Choroid plexus epithelial cell (primary cell): ENCODE data around the gene DCAF12L2.
"Not testable (repeated sequence)": the region's sequence is repeated elsewhere in the genome, so short reads cannot be mapped to it uniquely, and the experiment has no call there.

ENCODE experiments used
- DNase-seq: peaks from one replicate; pipeline ENCODE4 v3.0.0-alpha.2; 2010; ENCODE audit warnings: low read depth
- H3K4me3 ChIP-seq: 2 replicates; pipeline ENCODE4 v1.5.1; 2011; ENCODE audit warnings: low read depth, mild to moderate bottlenecking, control low read depth, low read length, moderate library complexity
- TF ChIP-seq, protein P1 (sequence below): conservative IDR thresholded peaks from 2 replicates; pipeline ENCODE4 v1.5.1; 2011; ENCODE audit warnings: low read depth, mild to moderate bottlenecking, control low read depth, inconsistent platforms, low read length, moderate library complexity

The DCAF12L2 gene

DNA sequence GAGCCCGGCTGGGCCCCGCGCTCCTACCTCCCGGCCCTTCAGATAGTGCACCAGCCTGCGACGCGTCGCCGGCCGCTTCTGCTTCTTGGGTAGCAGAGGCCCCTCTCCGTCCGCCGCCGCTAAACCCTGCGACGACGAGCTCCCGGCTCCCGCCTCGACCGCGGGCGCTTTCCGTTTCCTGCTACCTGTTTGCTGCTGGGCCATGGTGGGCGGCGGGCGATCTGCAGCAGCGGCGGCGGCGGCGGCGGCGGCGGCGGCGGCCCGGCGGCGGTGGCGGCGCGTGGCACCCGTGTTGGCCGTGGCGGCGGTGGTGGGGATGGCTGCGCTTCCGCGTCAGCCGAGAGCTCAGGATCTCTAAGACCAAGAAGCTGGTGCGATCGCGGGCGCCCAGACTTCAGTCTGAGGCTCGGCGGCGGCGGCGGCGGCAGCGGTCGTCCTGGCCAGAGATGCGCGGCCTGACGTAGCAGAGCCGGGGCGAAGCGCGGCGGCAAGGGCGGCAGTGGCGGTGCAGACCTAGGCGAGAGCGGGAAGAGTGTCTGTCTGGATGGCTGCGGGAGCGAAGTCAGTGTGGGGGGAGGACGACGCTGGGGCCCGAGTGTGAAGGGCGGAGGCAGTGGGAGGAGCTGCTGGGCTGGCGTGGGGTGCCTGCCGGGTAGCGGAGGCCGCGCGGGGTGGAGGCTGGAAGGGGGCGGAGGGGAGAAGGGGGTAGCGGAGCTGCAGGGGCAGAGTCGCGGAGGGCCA lies at the start of gene DCAF12L2:
Gene DCAF12L2 (minus strand): TSS at position 569 of the 741 bp plus-strand sequence. CDS start 365 bp downstream, at position 204.
- no peak for DNase-seq
- no peak within 1 kb of the TSS for H3K4me3 ChIP-seq
- TF ChIP-seq, protein P1, sequence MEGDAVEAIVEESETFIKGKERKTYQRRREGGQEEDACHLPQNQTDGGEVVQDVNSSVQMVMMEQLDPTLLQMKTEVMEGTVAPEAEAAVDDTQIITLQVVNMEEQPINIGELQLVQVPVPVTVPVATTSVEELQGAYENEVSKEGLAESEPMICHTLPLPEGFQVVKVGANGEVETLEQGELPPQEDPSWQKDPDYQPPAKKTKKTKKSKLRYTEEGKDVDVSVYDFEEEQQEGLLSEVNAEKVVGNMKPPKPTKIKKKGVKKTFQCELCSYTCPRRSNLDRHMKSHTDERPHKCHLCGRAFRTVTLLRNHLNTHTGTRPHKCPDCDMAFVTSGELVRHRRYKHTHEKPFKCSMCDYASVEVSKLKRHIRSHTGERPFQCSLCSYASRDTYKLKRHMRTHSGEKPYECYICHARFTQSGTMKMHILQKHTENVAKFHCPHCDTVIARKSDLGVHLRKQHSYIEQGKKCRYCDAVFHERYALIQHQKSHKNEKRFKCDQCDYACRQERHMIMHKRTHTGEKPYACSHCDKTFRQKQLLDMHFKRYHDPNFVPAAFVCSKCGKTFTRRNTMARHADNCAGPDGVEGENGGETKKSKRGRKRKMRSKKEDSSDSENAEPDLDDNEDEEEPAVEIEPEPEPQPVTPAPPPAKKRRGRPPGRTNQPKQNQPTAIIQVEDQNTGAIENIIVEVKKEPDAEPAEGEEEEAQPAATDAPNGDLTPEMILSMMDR: no peak

DNA sequence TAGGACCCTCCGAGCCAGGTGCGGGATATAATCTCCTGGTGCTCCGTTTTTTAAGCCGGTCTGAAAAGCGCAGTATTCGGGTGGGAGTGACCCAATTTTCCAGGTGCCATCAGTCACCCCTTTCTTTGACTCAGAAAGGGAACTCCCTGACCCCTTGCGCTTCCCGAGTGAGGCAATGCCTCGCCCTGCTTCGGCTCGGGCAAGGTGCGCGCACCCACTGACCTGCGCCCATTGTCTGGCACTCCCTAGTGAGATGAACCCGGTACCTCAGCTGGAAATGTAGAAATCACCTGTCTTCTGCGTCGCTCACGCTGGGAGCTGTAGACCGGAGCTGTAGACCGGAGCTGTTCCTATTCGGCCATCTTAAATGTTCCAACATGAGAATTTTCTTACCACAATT lies 24.8 kb upstream of the DCAF12L2 start:
- not testable (repeated sequence) for H3K4me3 ChIP-seq, DNase-seq

DNA sequence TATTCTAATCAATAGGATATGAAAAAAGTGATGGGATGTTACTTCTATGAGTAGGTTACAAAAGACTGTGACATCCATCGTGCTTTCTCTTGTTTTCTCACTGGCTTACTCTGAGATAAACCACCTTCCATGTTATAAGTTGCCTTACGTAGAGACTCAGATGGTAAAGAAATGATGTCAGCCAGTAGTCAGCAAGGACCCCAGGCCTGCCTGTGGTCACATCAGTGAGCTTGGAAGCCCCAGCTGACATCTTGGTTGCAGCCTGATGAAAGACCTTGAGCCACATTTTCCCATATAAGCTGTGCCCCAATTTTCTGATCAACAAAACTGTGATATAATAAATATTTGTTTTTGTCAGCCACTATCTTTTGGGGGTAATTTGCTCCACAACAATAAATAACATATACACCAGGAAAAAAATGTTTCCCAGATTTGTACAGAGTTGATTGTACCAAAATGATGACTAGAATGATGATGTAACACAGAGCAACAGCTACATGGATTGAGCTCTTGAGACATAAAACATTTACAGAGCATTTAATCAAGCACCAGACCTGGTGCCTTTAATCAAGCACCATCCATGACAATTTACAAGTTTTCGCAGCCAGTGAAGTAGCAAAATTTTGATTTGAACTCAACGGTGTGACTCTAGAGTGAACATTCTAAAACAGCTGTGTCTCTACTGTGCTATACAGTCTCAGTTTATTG lies 11.2 kb upstream of the DCAF12L2 start:
- TF ChIP-seq, protein P1: no peak
- H3K4me3 ChIP-seq: no peak overlapping the region
- DNase-seq: no peak

DNA sequence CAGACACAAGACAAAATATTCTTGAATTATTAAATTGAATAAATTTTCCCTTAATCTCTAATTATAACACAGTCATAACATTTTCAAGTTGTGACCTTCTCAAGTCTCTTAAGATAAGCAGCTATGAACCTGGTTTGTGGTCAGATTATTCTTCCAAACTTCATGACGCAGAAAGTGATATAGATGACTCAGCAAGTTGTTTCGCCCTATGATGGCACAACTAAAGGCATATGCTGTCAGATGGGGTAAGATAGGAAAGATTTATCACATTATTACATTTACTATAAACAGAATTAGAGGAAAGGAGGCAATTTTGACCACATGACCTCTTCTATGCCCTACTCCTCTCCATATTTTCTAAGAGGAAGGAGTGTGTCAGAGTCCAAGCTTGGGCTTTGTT lies 4.6 kb upstream of the DCAF12L2 start:
- TF ChIP-seq, protein P1: no peak
- H3K4me3 ChIP-seq: no peak overlapping the region
- no peak for DNase-seq

DNA sequence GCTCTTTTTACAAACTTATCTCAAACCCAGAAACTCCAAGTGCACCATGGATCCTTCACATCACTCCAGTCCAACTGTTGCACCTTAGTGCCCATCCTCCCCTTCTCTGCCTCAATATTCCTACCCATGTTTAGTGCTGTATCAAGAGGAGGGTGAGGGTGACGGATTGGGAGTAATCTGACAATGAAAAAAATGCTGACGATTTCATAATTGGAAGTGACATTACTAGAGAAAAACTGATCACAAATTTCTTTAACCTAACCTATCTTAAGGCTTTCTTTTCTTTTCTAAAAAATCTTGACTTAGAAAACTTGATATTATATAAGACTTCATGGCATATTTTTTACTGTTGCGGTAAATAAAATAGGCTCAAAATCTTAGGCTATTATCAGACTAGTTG lies 1.5 kb upstream of the DCAF12L2 start:
- no peak for DNase-seq
- no peak overlapping the region for H3K4me3 ChIP-seq
- TF ChIP-seq, protein P1: no peak

DNA sequence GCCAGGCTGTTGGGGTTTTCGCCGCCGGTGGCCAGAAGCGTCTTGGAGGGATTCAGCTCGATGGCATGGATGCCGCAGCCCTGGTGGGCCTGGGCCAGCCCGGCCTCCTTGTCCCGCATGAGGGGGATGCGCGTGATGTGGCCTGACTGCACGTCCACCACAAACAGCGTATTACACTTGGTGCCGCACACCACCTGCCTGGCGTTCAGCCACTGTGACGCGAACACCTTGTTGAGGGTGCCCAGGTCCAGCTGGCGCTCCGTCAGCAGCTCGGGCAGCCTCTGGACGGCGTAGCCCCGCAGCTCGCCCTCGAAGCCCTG lies 728 bp downstream of the DCAF12L2 start:
- TF ChIP-seq, protein P1: no peak
- DNase-seq: no peak
- no peak overlapping the region for H3K4me3 ChIP-seq

DNA sequence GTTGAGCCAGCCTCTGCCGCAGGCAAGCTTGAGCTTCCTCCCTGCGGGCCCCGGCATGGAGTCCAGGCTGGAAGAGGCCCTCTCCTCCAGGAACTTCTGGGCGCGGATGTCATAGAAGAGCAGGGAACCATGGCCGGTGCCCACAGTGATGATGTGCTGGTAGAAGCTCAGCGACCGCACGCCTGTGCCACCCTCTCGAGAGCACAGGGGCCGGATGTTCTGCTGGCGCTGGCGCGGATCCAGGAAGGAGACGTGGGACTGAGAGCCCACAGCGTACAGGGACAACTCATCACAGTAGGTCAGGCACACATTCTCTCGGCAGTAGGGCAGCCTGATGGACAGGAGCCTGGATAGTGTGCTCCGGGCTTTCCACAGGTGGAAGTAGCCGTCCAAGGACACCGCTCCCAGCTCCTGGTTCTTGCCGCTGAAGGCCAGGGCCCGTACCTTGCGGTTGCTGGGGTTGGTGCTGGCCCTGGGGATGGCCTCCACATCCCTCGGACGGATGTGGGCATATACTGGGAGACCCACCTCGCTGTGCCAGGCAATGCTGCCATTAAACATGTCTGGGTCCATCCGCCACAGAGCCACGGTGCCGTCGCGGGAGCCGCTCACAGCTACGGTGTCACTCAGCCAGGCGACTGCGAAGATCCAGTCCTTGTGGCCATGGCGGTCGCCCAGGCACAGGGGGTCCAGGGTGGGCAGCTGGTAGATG lies 1.2 kb downstream of the DCAF12L2 start:
- DNase-seq: no peak
- no peak overlapping the region for H3K4me3 ChIP-seq
- TF ChIP-seq, protein P1: no peak
